HG02938 (cell line): ENCODE results near the gene NTF3.

Experiments used
- ATAC-seq: cut with Tn5 transposase; IDR thresholded peaks from one replicate; pipeline ENCODE4 v1.9.1; 2021; ENCODE audit warnings: mild to moderate bottlenecking, moderate library complexity; ENCODE audit not compliant: unreplicated experiment

The NTF3 gene

GRCh38 chr12:5456030-5456429 is 24.1 kb downstream of the NTF3 start:
- no peak for ATAC-seq

GRCh38 chr12:5456906-5457305 is 25.0 kb downstream of the NTF3 start:
- ATAC-seq = no peak

- no peak for ATAC-seq
Observed at GRCh38 chr12:5458229-5459050, 26.5 kb downstream of the NTF3 start.

GRCh38 chr12:5459051-5459782 is 27.3 kb downstream of the NTF3 start:
- ATAC-seq = no peak

- ATAC-seq = no peak
Observed at GRCh38 chr12:5460817-5461216, 28.9 kb downstream of the NTF3 start.

GRCh38 chr12:5461966-5462365 is 30.1 kb downstream of the NTF3 start:
- no peak for ATAC-seq

GRCh38 chr12:5464096-5464495 is 32.2 kb downstream of the NTF3 start:
- no peak for ATAC-seq

GRCh38 chr12:5465384-5465783 is 33.5 kb downstream of the NTF3 start:
- ATAC-seq = no peak

GRCh38 chr12:5466521-5466960 is 34.6 kb downstream of the NTF3 start:
- ATAC-seq = no peak

GRCh38 chr12:5467931-5468330 is 36.0 kb downstream of the NTF3 start:
- no peak for ATAC-seq

- no peak for ATAC-seq
Observed at GRCh38 chr12:5470221-5470620, 38.3 kb downstream of the NTF3 start.

GRCh38 chr12:5470703-5471102 is 38.8 kb downstream of the NTF3 start:
- ATAC-seq = no peak

GRCh38 chr12:5473076-5473782 is 41.3 kb downstream of the NTF3 start:
- ATAC-seq = no peak

GRCh38 chr12:5473783-5474116 is 41.8 kb downstream of the NTF3 start:
- ATAC-seq = no peak

- no peak for ATAC-seq
Observed at GRCh38 chr12:5476356-5476755, 44.4 kb downstream of the NTF3 start.

- no peak for ATAC-seq
Observed at GRCh38 chr12:5478081-5478706, 46.3 kb downstream of the NTF3 start.

- ATAC-seq = no peak
Observed at GRCh38 chr12:5479761-5480160, 47.9 kb downstream of the NTF3 start.

- no peak for ATAC-seq
Observed at GRCh38 chr12:5480218-5480937, 48.5 kb downstream of the NTF3 start.

- ATAC-seq = no peak
Observed at GRCh38 chr12:5480938-5481303, 49.0 kb downstream of the NTF3 start.

- no peak for ATAC-seq
Observed at GRCh38 chr12:5481645-5482044, 49.7 kb downstream of the NTF3 start.

- ATAC-seq = no peak
Observed at GRCh38 chr12:5484426-5484825, 52.5 kb downstream of the NTF3 start.
